Activated CD8-positive, alpha-beta memory T cell treated with anti-CD3 and anti-CD28 coated beads for 24 hours (primary cell): ENCODE data around the gene SMIM21.

Experiments used
- DNase-seq: peaks from one replicate; pipeline ENCODE4 v3.0.0-alpha.2; 2020

Gene SMIM21

GRCh38 chr18:75427603-75428002 lies at the start of gene SMIM21:
TSS of gene SMIM21 (minus strand) at chr18:75427703. CDS start at chr18:75427563, 140 bp downstream.
- DNase-seq, result no peak

- no peak for DNase-seq
Measured at GRCh38 chr18:75475228-75475627, 47.7 kb upstream of the SMIM21 start.

- DNase-seq, result no peak
Measured at GRCh38 chr18:75474332-75474731, 46.8 kb upstream of the SMIM21 start.

- DNase-seq, result no peak
Measured at GRCh38 chr18:75473316-75473715, 45.8 kb upstream of the SMIM21 start.

GRCh38 chr18:75472906-75473305 lies 45.4 kb upstream of the SMIM21 start:
- no peak for DNase-seq

- DNase-seq, result no peak
Measured at GRCh38 chr18:75472396-75472795, 44.9 kb upstream of the SMIM21 start.

GRCh38 chr18:75471850-75472249 lies 44.3 kb upstream of the SMIM21 start:
- DNase-seq, result no peak

GRCh38 chr18:75467851-75468250 lies 40.3 kb upstream of the SMIM21 start:
- DNase-seq, result no peak

- no peak for DNase-seq
Measured at GRCh38 chr18:75467281-75467795, 39.8 kb upstream of the SMIM21 start.

GRCh38 chr18:75464356-75464755 lies 36.9 kb upstream of the SMIM21 start:
- no peak for DNase-seq

- DNase-seq, result no peak
Measured at GRCh38 chr18:75462178-75462832, 34.8 kb upstream of the SMIM21 start.

GRCh38 chr18:75456199-75456631 lies 28.7 kb upstream of the SMIM21 start:
- no peak for DNase-seq

GRCh38 chr18:75455249-75456198 lies 28.0 kb upstream of the SMIM21 start:
- DNase-seq, result no peak

GRCh38 chr18:75454022-75454795 lies 26.7 kb upstream of the SMIM21 start:
- no peak for DNase-seq

GRCh38 chr18:75450906-75451305 lies 23.4 kb upstream of the SMIM21 start:
- DNase-seq, result no peak

- DNase-seq, result no peak
Measured at GRCh38 chr18:75441896-75442295, 14.4 kb upstream of the SMIM21 start.

GRCh38 chr18:75439348-75439747 lies 11.8 kb upstream of the SMIM21 start:
- DNase-seq, result no peak

GRCh38 chr18:75438891-75439290 lies 11.4 kb upstream of the SMIM21 start:
- DNase-seq, result no peak

- DNase-seq, result no peak
Measured at GRCh38 chr18:75437979-75438378, 10.5 kb upstream of the SMIM21 start.

- no peak for DNase-seq
Measured at GRCh38 chr18:75433098-75433497, 5.6 kb upstream of the SMIM21 start.

GRCh38 chr18:75429975-75430374 lies 2.5 kb upstream of the SMIM21 start:
- no peak for DNase-seq

GRCh38 chr18:75428490-75428889 lies 987 bp upstream of the SMIM21 start:
- no peak for DNase-seq

GRCh38 chr18:75422341-75422910 lies 5.1 kb downstream of the SMIM21 start:
- no peak for DNase-seq
